ENCODE measurements around the gene LHFPL5.

LHFPL5 gene

GRCh38 chr6:35804996-35805736 lies at the start of gene LHFPL5:
LHFPL5 (plus strand) TSS chr6:35805352; CDS start chr6:35805671, 319 bp downstream.
- DNase-seq, result peak; percentile 59

GRCh38 chr6:35757456-35758123 lies 47.6 kb upstream of the LHFPL5 start:
- DNase-seq, result peak; percentile 14

- DNase-seq, result no peak
Observed at GRCh38 chr6:35759426-35759825, 45.7 kb upstream of the LHFPL5 start.

DNA sequence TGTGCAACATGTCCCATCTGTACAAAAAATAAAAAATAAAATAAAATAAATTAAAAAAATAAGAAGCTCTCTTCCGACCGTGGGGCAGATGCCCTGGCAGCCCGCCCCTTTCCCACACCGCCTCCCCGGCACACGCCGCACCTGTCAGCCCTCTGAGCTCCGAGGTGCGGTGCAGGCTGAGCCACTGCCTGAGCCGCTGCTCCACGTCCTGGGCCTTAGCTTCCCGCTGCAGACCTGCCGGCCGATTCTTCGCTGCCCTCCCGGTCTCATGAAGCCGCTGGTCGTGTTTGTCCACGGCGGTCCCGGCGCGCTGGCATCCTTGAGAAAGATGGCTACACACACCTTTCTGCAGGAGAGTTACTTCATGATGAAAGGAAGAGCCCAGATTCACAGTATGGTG lies 39.4 kb upstream of the LHFPL5 start:
- no peak for DNase-seq

- DNase-seq, result no peak
Observed at GRCh38 chr6:35769211-35769610, 35.9 kb upstream of the LHFPL5 start.

DNA sequence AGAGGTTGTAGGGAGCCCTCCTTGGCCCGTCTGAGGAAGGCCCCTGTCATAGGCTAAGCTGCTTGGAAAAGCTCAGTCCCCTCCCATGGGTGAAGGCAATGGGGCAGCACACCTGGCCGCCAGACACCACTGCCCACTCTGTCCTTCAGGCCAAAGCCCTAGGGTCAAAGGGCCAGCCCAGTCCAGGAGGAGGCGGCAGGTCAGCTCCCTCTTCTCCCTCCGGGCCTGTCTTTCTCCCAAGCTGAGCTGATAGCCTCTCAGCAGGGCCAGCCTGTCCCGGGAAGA lies 33.9 kb upstream of the LHFPL5 start:
- no peak for DNase-seq

- no peak for DNase-seq
Observed at GRCh38 chr6:35774116-35774794, 30.9 kb upstream of the LHFPL5 start.

DNA sequence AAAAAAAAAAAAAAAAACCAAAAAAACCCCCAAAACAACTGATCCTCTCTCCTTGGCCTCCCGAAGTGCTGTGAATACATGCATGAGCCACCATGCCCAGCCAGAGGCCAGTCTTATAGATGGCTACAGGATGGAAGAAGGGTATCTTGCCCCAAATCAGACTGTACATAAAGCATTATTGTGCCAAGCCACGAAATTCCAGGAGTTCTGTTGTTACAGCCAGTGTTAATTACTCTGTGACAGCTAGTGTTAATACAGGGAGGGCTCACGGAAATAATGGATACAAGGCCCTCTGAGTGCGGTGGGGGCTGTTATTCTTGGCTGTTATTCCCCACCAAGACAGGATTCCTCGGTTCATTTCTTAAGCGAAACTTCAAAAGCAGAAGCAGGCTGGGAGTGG lies 30.1 kb upstream of the LHFPL5 start:
- no peak for DNase-seq

- DNase-seq, result no peak
Observed at GRCh38 chr6:35776364-35777215, 28.6 kb upstream of the LHFPL5 start, which contains the start of gene CLPSL2. CLPSL2 (plus strand) TSS chr6:35776598; CDS start chr6:35776619, 21 bp downstream.

GRCh38 chr6:35777356-35778102 lies 27.6 kb upstream of the LHFPL5 start:
- no peak for DNase-seq

- DNase-seq, result no peak
Observed at GRCh38 chr6:35778437-35778836, 26.7 kb upstream of the LHFPL5 start.

DNA sequence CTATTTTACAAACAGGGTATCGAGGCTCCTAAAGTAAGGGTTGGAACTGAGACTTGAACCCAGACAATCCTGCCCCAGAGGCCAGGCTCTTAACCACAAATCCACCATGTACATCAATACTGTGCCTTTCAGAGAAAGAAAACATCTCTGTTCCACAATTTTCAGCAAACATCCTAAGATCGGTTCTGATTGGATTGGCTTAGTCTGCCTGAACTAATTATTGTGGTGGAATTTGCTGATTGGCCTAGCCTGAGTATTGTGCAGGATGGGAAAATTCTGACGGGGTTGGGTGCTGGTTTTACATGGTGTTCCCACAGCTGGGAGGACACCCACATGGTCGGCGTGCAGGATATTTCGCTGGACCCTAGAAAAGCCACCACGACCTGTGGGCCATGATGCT lies 24.4 kb upstream of the LHFPL5 start, which contains the start of gene CLPSL1:
Gene CLPSL1, plus strand, starts transcription at position 301 of the 400 bp plus-strand sequence. Its CDS starts 92 bp downstream, at position 393.
- DNase-seq, result no peak

DNA sequence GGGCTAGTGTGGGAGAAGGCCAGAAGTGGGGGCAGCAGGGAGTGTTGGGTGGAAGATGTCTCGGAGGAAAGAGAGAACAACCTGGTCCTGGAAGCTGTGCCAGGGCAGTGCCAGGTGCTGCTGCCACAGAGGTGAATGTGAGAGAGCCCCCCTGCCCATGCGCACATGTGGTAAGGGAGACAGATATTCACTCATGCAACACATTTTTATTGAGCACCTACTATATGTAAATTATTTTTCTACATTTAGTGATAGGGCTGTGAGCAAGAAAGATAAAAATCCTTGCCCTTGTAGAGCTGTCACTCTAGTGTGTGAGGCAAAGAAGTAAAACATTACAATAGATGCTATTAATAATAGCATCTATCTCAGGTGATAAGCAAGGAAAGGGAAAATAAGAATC lies 23.9 kb upstream of the LHFPL5 start:
- DNase-seq, result no peak

DNA sequence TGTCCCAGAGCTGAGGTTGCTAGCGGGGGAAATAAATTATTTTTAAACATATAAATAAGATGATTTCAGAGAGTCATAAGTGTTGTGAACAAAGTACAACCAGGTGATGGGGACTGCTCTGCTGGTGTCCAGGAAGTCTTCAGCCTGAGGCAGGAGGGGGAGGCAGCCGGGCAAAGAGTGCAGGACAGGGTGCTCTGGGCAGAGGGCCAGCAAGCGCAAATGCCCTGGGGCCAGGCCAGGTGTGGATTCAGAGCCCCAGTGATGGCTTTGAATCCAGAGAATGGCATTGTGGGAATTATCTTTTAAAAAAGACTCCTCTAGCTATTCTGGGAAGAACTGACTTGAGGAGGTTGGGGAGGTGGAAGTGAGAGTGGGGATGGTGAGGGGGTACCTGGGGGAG lies 22.7 kb upstream of the LHFPL5 start:
- DNase-seq, result no peak

GRCh38 chr6:35784200-35784599 lies 21.0 kb upstream of the LHFPL5 start:
- no peak for DNase-seq

DNA sequence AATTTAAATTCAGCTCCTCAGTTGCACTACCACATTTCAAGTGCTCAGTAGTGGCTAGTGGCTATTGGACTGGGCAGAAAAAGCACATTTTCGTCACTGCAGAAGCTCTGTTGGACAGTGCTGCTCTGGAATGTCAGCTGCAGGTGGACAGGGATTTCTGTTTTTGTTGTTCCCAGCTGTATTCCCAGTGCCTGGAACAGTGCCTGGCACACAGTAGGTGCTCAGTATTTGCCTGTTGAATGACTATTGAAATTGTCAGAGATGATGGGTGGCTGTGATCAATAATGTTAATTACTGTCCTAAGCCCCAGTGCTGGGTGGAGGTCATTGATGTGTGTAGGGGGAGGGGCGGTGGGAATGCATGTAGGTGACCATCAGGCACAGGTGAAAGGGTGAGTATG lies 18.9 kb upstream of the LHFPL5 start:
- no peak for DNase-seq

GRCh38 chr6:35786810-35787209 lies 18.3 kb upstream of the LHFPL5 start:
- no peak for DNase-seq

- no peak for DNase-seq
Observed at GRCh38 chr6:35787266-35788218, 17.6 kb upstream of the LHFPL5 start.

GRCh38 chr6:35788423-35788982 lies 16.6 kb upstream of the LHFPL5 start:
- DNase-seq, result no peak

- DNase-seq, result no peak
Observed at GRCh38 chr6:35790683-35791082, 14.5 kb upstream of the LHFPL5 start.
